ENCODE results near the gene ZNF83.
"Not testable (repeated sequence)": the region's sequence is repeated elsewhere in the genome, so short reads cannot be mapped to it uniquely, and the experiment has no call there.

ZNF83 gene

GRCh38 chr19:52638601-52639000, 446 bp upstream of the ZNF83 start:
- no peak for DNase-seq

DNA sequence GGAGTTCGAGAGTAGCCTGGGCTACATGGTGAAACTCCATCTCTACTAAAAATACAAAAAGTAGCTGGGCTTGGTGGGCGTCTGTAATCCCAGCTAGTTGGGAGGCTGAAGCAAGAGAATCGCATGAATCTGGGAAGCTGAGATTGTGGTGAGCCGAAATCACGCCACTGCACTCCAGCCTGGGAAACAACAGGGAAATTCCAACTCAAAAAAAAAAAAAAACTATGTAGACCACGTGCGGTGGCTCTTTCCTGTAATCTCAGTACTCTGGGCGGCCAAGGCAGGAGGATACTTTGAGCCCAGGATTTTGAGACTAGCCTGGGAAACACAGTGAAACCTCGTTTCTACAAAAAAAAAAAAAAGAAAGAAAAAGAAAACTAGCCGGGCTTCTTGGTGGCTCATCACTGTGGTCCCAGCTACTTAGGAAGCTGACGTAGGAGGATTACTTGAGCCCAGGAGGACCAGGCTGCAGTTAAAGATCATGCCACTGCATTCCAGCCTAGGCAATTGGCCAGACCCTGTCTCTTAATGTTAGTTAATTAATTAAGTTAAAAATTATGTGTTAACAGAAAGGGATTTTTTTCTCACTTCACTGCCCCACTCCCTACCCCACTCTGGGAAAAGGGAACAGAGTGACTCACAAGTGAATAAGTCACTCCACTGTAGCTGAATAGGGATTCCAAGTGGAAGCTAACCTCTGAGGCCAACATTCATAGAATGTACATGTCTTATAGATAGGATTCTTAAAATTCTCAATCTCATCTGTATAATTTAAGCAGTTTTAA, 2.2 kb downstream of the ZNF83 start:
- DNase-seq = no peak

DNA sequence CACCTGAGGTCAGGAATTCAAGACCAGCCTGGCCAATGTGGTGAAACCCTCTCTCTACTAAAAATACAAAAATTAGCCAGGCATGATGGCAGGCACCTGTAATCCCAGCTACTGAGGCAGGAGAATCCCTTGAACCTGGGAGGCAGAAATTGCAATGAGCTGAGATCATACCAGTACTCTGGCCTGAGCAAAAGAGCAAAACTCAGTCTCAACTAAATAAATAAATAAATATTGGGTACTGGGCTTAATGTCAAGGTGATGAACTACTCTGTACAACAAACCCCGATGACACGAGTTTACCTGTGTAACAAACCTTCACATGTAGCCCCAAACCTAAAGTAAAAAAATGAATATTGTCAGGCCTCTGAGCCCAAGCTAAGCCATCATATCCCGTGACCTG, 10.7 kb downstream of the ZNF83 start:
- DNase-seq = not testable (repeated sequence)

GRCh38 chr19:52626915-52627314, 11.2 kb downstream of the ZNF83 start:
- DNase-seq = no peak

- no peak for DNase-seq
Measured at GRCh38 chr19:52622261-52622660, 15.9 kb downstream of the ZNF83 start.

DNA sequence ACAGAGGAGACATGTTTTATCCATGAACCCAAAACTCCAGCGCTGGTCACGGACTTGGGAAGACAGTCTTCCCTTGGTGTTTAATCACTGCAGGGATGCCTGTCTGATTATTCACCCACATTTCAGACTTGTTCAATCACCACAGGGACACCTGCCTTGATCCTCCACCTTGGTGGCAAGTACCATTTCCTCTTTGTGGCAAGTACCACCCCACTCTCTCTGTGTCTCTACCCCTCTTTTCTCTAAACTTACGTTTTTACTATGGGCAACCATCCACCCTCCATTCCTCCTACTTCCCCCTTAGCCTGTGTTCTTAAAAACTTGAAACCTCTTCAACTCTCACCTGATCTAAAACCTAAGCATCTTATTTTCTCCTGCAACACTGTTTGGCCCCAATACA, 16.8 kb downstream of the ZNF83 start:
- DNase-seq = no peak

DNA sequence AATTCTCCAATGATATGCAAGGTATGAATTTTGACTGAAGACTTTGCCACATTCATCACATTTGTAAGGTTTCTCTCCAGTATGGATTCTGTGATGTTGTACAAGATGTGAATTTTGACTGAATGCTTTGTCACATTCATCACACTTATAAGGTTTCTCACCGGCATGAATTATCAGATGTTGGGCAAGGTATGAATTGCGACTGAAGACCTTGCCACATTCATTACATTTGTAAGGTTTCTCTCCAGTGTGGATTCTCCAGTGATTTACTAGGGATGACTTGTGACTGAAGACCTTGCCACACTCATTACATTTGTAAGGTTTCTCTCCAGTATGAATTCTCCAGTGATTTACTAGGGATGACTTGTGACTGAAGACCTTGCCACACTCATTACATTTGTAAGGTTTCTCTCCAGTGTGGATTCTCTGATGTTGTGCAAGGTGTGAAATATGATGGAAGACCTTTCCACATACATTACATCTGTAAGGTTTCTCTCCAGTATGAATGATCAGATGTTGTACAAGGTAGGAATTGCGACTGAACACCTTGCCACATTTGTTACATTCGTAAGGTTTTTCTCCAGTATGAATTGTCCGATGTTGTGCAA, 24.8 kb downstream of the ZNF83 start:
- DNase-seq = no peak

GRCh38 chr19:52603558-52604207, 34.5 kb downstream of the ZNF83 start:
- no peak for DNase-seq

GRCh38 chr19:52602941-52603340, 35.2 kb downstream of the ZNF83 start:
- DNase-seq = no peak

- DNase-seq = not testable (repeated sequence)
Measured at GRCh38 chr19:52601974-52602366, 36.2 kb downstream of the ZNF83 start.

- peak; percentile 91 for DNase-seq
Measured at GRCh38 chr19:52601025-52601973, 36.9 kb downstream of the ZNF83 start.

DNA sequence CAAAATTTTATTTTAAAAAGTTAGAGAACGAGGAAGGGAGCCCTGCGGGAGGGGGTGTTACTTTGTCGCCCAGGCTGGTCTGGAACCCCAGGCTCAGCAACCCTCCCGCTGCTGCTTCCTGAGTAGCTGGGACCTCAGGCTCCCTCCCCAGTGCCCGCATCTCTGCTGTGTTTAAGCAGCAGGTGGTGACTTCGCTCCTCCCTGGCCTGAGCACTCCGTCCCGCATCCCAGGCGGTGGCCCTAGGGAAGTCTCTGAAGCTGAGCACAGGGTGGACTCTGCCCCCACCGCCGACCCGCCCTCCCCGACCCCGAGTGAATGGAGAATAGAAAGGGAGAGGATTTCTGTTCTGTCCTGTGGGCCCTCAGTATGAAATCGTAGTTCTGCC, 37.5 kb downstream of the ZNF83 start:
- peak; percentile 27 for DNase-seq

- no peak for DNase-seq
Measured at GRCh38 chr19:52599241-52599640, 38.9 kb downstream of the ZNF83 start.

DNA sequence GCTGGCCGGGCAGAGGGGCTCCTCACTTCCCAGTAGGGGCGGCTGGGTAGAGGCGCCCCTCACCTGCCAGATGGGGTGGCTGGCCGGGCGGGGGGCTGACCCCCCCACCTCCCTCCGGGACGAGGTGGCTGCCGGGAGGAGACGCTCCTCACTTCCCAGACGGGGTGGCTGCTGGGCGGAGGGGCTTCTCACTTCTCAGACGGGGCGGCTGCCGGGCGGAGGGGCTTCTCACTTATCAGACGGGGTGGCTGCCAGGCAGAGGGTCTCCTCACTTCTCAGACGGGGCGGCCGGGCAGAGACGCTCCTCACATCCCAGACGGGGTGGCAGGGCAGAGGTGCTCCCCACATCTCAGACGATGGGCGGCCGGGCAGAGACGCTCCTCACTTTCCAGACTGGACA, 44.7 kb downstream of the ZNF83 start:
- not testable (repeated sequence) for DNase-seq

- no peak for DNase-seq
Measured at GRCh38 chr19:52592301-52592700, 45.9 kb downstream of the ZNF83 start.

DNA sequence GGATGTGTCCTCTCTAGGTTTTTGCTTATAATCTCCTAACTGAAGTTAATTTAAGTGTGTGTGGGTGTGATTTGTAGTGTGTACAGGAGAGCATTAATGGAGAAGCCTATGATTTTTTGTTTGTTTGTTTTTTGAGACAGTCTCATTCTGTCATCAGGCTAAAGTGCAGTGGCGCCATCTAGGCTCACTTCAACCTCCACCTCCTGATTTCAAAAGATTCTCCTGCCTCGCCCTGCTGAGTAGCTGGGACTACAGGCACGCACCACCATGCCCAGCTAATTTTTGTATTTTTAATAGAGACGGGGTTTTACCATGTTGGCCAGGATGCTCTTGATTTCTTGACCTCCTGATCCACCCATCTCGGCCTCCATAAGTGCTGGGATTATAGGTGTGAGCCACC, 47.4 kb downstream of the ZNF83 start:
- no peak for DNase-seq

DNA sequence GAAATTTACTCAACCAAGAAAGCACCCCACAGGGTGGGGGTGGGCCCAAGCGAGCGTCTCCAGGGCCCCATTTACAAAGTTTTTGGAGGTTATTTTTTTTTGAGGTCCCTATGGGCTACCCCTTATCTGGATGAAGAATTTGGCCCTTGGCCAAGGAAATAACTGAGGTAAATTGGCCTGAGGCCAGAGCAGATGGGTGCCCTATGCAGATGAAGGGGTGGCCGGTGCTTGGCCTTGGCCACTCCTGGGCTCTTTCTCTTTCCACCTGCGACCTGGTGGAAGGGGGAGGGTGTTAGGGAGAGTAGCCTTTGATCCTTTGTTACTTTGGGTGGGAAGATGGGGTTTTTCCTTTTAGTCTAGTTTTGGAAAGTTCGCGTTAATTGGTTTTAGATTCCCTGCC, 52.6 kb downstream of the ZNF83 start:
- DNase-seq = no peak

- no peak for DNase-seq
Measured at GRCh38 chr19:52584736-52585440, 53.3 kb downstream of the ZNF83 start.

- peak; percentile 91 for DNase-seq
Measured at GRCh38 chr19:52570000-52570861, 67.9 kb downstream of the ZNF83 start, which contains the start of gene ZNF701. TSS of gene ZNF701 (plus strand) at chr19:52570287. CDS start at chr19:52574148, 3,861 bp downstream.

DNA sequence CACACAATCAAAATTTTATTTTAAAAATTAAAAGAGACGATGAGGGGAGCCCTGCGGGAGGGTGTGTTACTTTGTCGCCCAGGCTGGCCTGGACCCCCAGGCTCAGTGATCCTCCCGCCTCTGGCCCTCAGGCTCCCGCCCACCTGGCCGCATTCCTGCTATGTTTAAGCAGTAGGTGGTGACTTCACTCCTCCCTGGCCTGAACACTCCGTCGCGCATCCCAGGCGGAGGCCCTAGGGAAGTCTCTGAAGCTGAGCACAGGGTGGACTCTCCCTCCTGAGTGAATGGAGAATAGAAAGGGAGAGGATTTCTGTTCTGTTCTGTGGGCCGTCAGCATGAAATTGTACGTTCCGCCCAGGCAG, 68.5 kb downstream of the ZNF83 start:
- DNase-seq = peak; percentile 36

GRCh38 chr19:52567921-52568320, 70.2 kb downstream of the ZNF83 start:
- DNase-seq = no peak

Measured in NCI-H1105 (cell line).